ENCODE results near the gene ORAI2.

The ORAI2 gene

GRCh38 chr7:102466097-102466496 lies 32.7 kb downstream of the ORAI2 start:
- in situ Hi-C loops (cut with MboI; ENCODE audit: low pct_unique_long_range_greater_than_20kb, low sequenced_read_pairs, unreplicated experiment): loop anchor here (5.0 kb wide), 1 partner anchor 64 kb away; no protein-coding TSS in a partner anchor
- TF ChIP-seq CTCF (IDR thresholded peaks at IDR 0.05; ENCODE audit: extremely low read depth, insufficient read depth, missing control alignments): no peak
- DNase-seq (ENCODE audit: low spot score): peak; percentile 35

- in situ Hi-C loops (cut with MboI; ENCODE audit: low pct_unique_long_range_greater_than_20kb, low sequenced_read_pairs, unreplicated experiment): loop anchor here (5.0 kb wide), 1 partner anchor 66 kb away; no protein-coding TSS in a partner anchor
- TF ChIP-seq CTCF (IDR thresholded peaks at IDR 0.05; ENCODE audit: extremely low read depth, insufficient read depth, missing control alignments): no peak
- DNase-seq (ENCODE audit: low spot score): peak; percentile 23
Observed at GRCh38 chr7:102467581-102468477, 34.5 kb downstream of the ORAI2 start.

- TF ChIP-seq CTCF (IDR thresholded peaks at IDR 0.05; ENCODE audit: extremely low read depth, insufficient read depth, missing control alignments): no peak
- in situ Hi-C loops (cut with MboI; ENCODE audit: low pct_unique_long_range_greater_than_20kb, low sequenced_read_pairs, unreplicated experiment): loop anchor here (5.0 kb wide), 1 partner anchor 66 kb away; no protein-coding TSS in a partner anchor
- DNase-seq (ENCODE audit: low spot score): peak; percentile 27
Observed at GRCh38 chr7:102468478-102469350, 35.3 kb downstream of the ORAI2 start.

- no peak for TF ChIP-seq CTCF (IDR thresholded peaks at IDR 0.05; ENCODE audit: extremely low read depth, insufficient read depth, missing control alignments)
- in situ Hi-C loops (cut with MboI; ENCODE audit: low pct_unique_long_range_greater_than_20kb, low sequenced_read_pairs, unreplicated experiment): loop anchor here (5.0 kb wide), 1 partner anchor 67 kb away; no protein-coding TSS in a partner anchor
- DNase-seq (ENCODE audit: low spot score): peak; percentile 32
Observed at GRCh38 chr7:102469351-102469971, 36.1 kb downstream of the ORAI2 start.

- in situ Hi-C loops (cut with MboI; ENCODE audit: low pct_unique_long_range_greater_than_20kb, low sequenced_read_pairs, unreplicated experiment): loop anchor here (5.0 kb wide), 1 partner anchor 68 kb away; no protein-coding TSS in a partner anchor
- peak; percentile 20 for DNase-seq (ENCODE audit: low spot score)
- no peak for TF ChIP-seq CTCF (IDR thresholded peaks at IDR 0.05; ENCODE audit: extremely low read depth, insufficient read depth, missing control alignments)
Observed at GRCh38 chr7:102469972-102470825, 36.8 kb downstream of the ORAI2 start.
